Aorta (tissue), 5 donors: Measurements from ENCODE around the gene CALN1. TPM values are rescaled to one million over a fixed set of nuclear protein-coding genes. Genes with fewer than 3 reads are reported as not detected.

Experiments used
- ATAC-seq: fragments of 200-7000 bp; cut with Tn5 transposase; one replicate; pipeline ENCODE4 v1.9.1; 2022; ENCODE audit warnings: moderate library complexity; ENCODE audit not compliant: low FRiP score
- DNase-seq, 2 donors: peaks; one replicate each; pipeline ENCODE4 v3.0.0-alpha.2; 2020
- H3K27ac ChIP-seq, 2 donors: one replicate each; pipeline ENCODE4 v1.5.1; 2013; ENCODE audit warnings: low read length in 2 of 2, mild to moderate bottlenecking in 2 of 2, moderate library complexity in 2 of 2, control low read depth in 1 of 2, inconsistent platforms in 1 of 2, low read depth in 1 of 2
- H3K27me3 ChIP-seq, 2 donors: one replicate each; pipeline ENCODE4 v1.6.1; 2013; ENCODE audit warnings: control low read depth in 1 of 2, low read length in 1 of 2, mild to moderate bottlenecking in 1 of 2, moderate library complexity in 1 of 2; ENCODE audit not compliant: insufficient read depth in 2 of 2, control insufficient read depth in 1 of 2
- H3K36me3 ChIP-seq, 2 donors: one replicate each; pipeline ENCODE4 v1.6.1; 2013; ENCODE audit warnings: control low read depth in 1 of 2, low read length in 1 of 2, mild to moderate bottlenecking in 1 of 2; ENCODE audit not compliant: insufficient read depth in 2 of 2, control insufficient read depth in 1 of 2
- H3K4me1 ChIP-seq, 2 donors: one replicate each; pipeline ENCODE4 v1.6.1; 2013; ENCODE audit warnings: low read length in 2 of 2, control low read depth in 1 of 2, mild to moderate bottlenecking in 1 of 2, moderate library complexity in 1 of 2; ENCODE audit not compliant: insufficient read depth in 2 of 2, control insufficient read depth in 1 of 2
- H3K4me3 ChIP-seq, 2 donors: one replicate each; pipeline ENCODE4 v1.5.1; 2013; ENCODE audit warnings: low read length in 2 of 2, control low read depth in 1 of 2, mild to moderate bottlenecking in 1 of 2
- H3K9me3 ChIP-seq: one replicate; pipeline ENCODE4 v1.6.1; 2013; ENCODE audit warnings: mild to moderate bottlenecking, low read length; ENCODE audit not compliant: control insufficient read depth
- whole genome bisulfite sequencing, 2 donors: extraction: QIAGEN DNeasy Blood & Tissue Kit; methylation state at CpG; one replicate each; pipeline ENCODE4 v1.1.7; 2013; 5-methylcytosine and 5-hydroxymethylcytosine counted together
- intact Hi-C, 2 donors: fragments of 100-400 bp; cut with DNase I; formaldehyde crosslinking; loops; one replicate each; pipeline versions ENCODE4 v1.14.2 to v1.15.0; 2022
- polyA plus RNA-seq, 2 donors: library from polyadenylated mRNA; stranded (reverse); fragments of 200-250 nt; gene quantifications; one replicate each; pipeline ENCODE4 v1.2.3, GENCODE V29; 2013
- total RNA-seq, 2 donors: library from RNA; stranded (reverse); fragmentation: NEBNext Ultra II Directional; extraction: Animal tissue kit (Norgen Biotek cat#: 25700); gene quantifications; one replicate each; pipeline ENCODE4 v1.2.1, GENCODE V29; 2021
- donor health status: healthy with polysubstance abuse.
- donor health status: Bipolar disorder and iron deficiency.
- donor health status: DM: no; HTN: no; CAD: no.
- donor health status: DM: no; HTN: no; CAD: no.
- donor health status: DM: yes; HTN: yes; CAD: no.

CALN1 gene
- total and polyA plus RNA-seq, 4 donors: 0.33 TPM; not detected in 3

- WGBS, 2 donors: 80 to 82% methylated on average over 2 of the region's 2 CpGs
- no peaks in the 10 kb centered on the region for H3K9me3 ChIP-seq
- no peaks in the 10 kb centered on the region for H3K4me1 ChIP-seq
- no peak overlapping the region for H3K27ac ChIP-seq
- no peak overlapping the region for H3K4me3 ChIP-seq
- ATAC-seq (no peak), DNase-seq (no peak)
- intact Hi-C loops: no loop called here
- H3K27me3 ChIP-seq: no peaks in the 10 kb centered on the region
- no peaks in the 10 kb centered on the region for H3K36me3 ChIP-seq
These were observed 427.8 kb downstream of the CALN1 start for GRCh38 chr7:71984348-71984747.

- WGBS, 2 donors: 71 to 90% methylated on average over 4 of the region's 4 CpGs
- H3K27me3 ChIP-seq: no peaks in the 10 kb centered on the region
- H3K36me3 ChIP-seq: no peaks in the 10 kb centered on the region
- intact Hi-C loops: no loop called here
- H3K27ac ChIP-seq: no peak overlapping the region
- no peaks in the 10 kb centered on the region for H3K4me1 ChIP-seq
- no peak overlapping the region for H3K4me3 ChIP-seq
- no peak for DNase-seq
- no peak for ATAC-seq
- H3K9me3 ChIP-seq: no peaks in the 10 kb centered on the region
These were observed 429.3 kb downstream of the CALN1 start for GRCh38 chr7:71982851-71983250.

GRCh38 chr7:71976645-71977044 lies 435.5 kb downstream of the CALN1 start:
- Histone ChIP-seq H3K4me1 (no peaks in the 10 kb centered on the region), H3K4me3 (no peak overlapping the region), H3K9me3 (no peaks in the 10 kb centered on the region), H3K36me3 (no peaks in the 10 kb centered on the region), H3K27ac (no peak overlapping the region), H3K27me3 (no peaks in the 10 kb centered on the region)
- DNase-seq (no peak), ATAC-seq (no peak)
- WGBS, 2 donors: 59 to 60% methylated on average over 7 of the region's 7 CpGs
- intact Hi-C loops: no loop called here

GRCh38 chr7:71974611-71975010 lies 437.5 kb downstream of the CALN1 start:
- no peaks in the 10 kb centered on the region for H3K9me3 ChIP-seq
- intact Hi-C loops: no loop called here
- DNase-seq (no peak), ATAC-seq (no peak)
- WGBS, 2 donors: 84 to 87% methylated on average over 7 of the region's 7 CpGs
- H3K27me3 ChIP-seq: no peaks in the 10 kb centered on the region
- no peak overlapping the region for H3K4me3 ChIP-seq
- H3K4me1 ChIP-seq: no peaks in the 10 kb centered on the region
- H3K36me3 ChIP-seq: no peaks in the 10 kb centered on the region
- no peak overlapping the region for H3K27ac ChIP-seq

GRCh38 chr7:71972534-71972933 lies 439.6 kb downstream of the CALN1 start:
- Histone ChIP-seq H3K36me3 (no peaks in the 10 kb centered on the region), H3K4me1 (no peaks in the 10 kb centered on the region), H3K4me3 (no peak overlapping the region), H3K27me3 (no peaks in the 10 kb centered on the region), H3K27ac (no peak overlapping the region), H3K9me3 (no peaks in the 10 kb centered on the region)
- 41 to 46% methylated on average over 7 of the region's 7 CpGs for WGBS, 2 donors
- no peak for ATAC-seq
- DNase-seq: no peak
- intact Hi-C loops: no loop called here

- Histone ChIP-seq H3K4me1 (no peaks in the 10 kb centered on the region), H3K9me3 (no peaks in the 10 kb centered on the region), H3K4me3 (no peak overlapping the region), H3K36me3 (no peaks in the 10 kb centered on the region), H3K27ac (no peak overlapping the region), H3K27me3 (no peaks in the 10 kb centered on the region)
- intact Hi-C loops: no loop called here
- DNase-seq (no peak), ATAC-seq (no peak)
- 48 to 59% methylated on average over 3 of the region's 3 CpGs for WGBS, 2 donors
These were observed 441.4 kb downstream of the CALN1 start for GRCh38 chr7:71970725-71971124.

- Histone ChIP-seq H3K4me3 (no peak overlapping the region), H3K27me3 (no peaks in the 10 kb centered on the region), H3K36me3 (no peaks in the 10 kb centered on the region), H3K27ac (no peak overlapping the region), H3K9me3 (peaks cover 2% of the 10 kb centered on the region), H3K4me1 (no peaks in the 10 kb centered on the region)
- intact Hi-C loops: no loop called here
- 83 to 85% methylated on average over 3 of the region's 3 CpGs for WGBS, 2 donors
- ATAC-seq (no peak), DNase-seq (no peak)
These were observed 449.5 kb downstream of the CALN1 start for GRCh38 chr7:71962636-71963035.

GRCh38 chr7:71961283-71961682 lies 450.9 kb downstream of the CALN1 start:
- no peaks in the 10 kb centered on the region for H3K4me1 ChIP-seq
- H3K27ac ChIP-seq: no peak overlapping the region
- no peak for ATAC-seq
- no peak for DNase-seq
- no peak overlapping the region for H3K4me3 ChIP-seq
- intact Hi-C loops: no loop called here
- H3K27me3 ChIP-seq: no peaks in the 10 kb centered on the region
- WGBS, 2 donors: 42 to 56% methylated on average over 4 of the region's 4 CpGs
- H3K36me3 ChIP-seq: no peaks in the 10 kb centered on the region
- H3K9me3 ChIP-seq: peaks cover 2% of the 10 kb centered on the region

GRCh38 chr7:71942115-71942514 lies 470.0 kb downstream of the CALN1 start:
- WGBS, 2 donors: 93 to 96% methylated on average over 17 of the region's 17 CpGs
- DNase-seq: no peak
- no peaks in the 10 kb centered on the region for H3K4me1 ChIP-seq
- intact Hi-C loops: no loop called here
- H3K36me3 ChIP-seq: no peaks in the 10 kb centered on the region
- H3K27ac ChIP-seq: no peak overlapping the region
- no peaks in the 10 kb centered on the region for H3K27me3 ChIP-seq
- ATAC-seq: no peak
- no peak overlapping the region for H3K4me3 ChIP-seq
- no peaks in the 10 kb centered on the region for H3K9me3 ChIP-seq
